Measurements from ENCODE around the gene OR2J1. TPM values are rescaled to one million over a fixed set of nuclear protein-coding genes. Genes with fewer than 3 reads are reported as not detected.
A peak's percentile ranks its signal among the peaks of the same experiment; 100 is the strongest.
"Not testable (repeated sequence)": the region's sequence is repeated elsewhere in the genome, so short reads cannot be mapped to it uniquely, and the experiment has no call there.

Gene OR2J1
- total RNA-seq, 2 experiments from 2014 or later, result not detected

DNA sequence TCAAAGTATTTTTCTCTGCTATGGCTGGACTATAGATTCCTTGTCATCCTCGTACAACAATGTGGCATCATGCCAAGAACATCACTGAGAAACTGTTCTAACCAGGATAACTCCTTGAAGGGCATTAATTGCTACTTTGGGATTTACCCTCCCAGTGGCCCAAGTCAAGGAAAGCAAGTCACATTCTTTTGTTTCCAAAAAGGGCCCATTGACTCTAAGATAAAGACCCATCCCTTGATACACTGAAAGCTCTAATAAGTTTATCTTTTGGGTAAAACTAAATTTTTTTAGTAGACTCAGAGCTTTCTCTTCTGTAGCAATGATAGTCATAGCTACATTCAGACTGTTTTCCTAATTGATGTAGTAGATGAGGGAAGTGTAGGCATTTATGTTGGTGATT, 8.5 kb downstream of the OR2J1 start, which contains the start of gene OR2J3:
Gene OR2J3, plus strand, starts transcription at position 301 of the 400 bp plus-strand sequence. CDS start 3,833 bp downstream, outside the sequence.
- BruUV-seq (replicated peaks), result no TSS peak
- Histone ChIP-seq H3K27ac (ENCODE audit: low read depth, low read length, poor library complexity, severe bottlenecking) (no peak within 1 kb of the TSS), H2AFZ (ENCODE audit: low read length) (no peak within 1 kb of the TSS), H3K79me2 (ENCODE audit: insufficient read depth, low read depth, low read length) (no peaks in the 10 kb centered on the region), H3K9me3 (ENCODE audit: low read length) (no peaks in the 10 kb centered on the region), H3K9me2 (ENCODE audit: insufficient read depth, low read length) (no peaks in the 10 kb centered on the region), H3K36me3 (ENCODE audit: insufficient read depth, low read length) (no peaks in the 10 kb centered on the region), H3K4me3 (ENCODE audit: low read depth, low read length, poor library complexity, severe bottlenecking) (no peak within 1 kb of the TSS), H3K4me1 (ENCODE audit: insufficient read depth, low read length, poor library complexity, severe bottlenecking) (no peaks in the 10 kb centered on the region), H3K4me2 (ENCODE audit: low read length) (no peak within 1 kb of the TSS), H4K20me1 (ENCODE audit: insufficient read depth, low read length) (no peaks in the 10 kb centered on the region)
- intact Hi-C loops (cut with micrococcal nuclease; ENCODE audit: unreplicated experiment), result no loop called here
- CTCF ChIA-PET (ENCODE audit: unreplicated experiment), result no interaction called here
- DNase-seq (ENCODE audit: low spot score), result no peak
- POLR2A ChIA-PET, result no interaction called here
- TF ChIP-seq, protein P1, sequence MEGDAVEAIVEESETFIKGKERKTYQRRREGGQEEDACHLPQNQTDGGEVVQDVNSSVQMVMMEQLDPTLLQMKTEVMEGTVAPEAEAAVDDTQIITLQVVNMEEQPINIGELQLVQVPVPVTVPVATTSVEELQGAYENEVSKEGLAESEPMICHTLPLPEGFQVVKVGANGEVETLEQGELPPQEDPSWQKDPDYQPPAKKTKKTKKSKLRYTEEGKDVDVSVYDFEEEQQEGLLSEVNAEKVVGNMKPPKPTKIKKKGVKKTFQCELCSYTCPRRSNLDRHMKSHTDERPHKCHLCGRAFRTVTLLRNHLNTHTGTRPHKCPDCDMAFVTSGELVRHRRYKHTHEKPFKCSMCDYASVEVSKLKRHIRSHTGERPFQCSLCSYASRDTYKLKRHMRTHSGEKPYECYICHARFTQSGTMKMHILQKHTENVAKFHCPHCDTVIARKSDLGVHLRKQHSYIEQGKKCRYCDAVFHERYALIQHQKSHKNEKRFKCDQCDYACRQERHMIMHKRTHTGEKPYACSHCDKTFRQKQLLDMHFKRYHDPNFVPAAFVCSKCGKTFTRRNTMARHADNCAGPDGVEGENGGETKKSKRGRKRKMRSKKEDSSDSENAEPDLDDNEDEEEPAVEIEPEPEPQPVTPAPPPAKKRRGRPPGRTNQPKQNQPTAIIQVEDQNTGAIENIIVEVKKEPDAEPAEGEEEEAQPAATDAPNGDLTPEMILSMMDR (conservative IDR thresholded peaks at IDR 0.05; ENCODE audit: low read length), result no peak
- TF ChIP-seq EZH2phosphoT487 (IDR thresholded peaks at IDR 0.05; ENCODE audit: borderline replicate concordance, low read depth, low read length), result no peak

DNA sequence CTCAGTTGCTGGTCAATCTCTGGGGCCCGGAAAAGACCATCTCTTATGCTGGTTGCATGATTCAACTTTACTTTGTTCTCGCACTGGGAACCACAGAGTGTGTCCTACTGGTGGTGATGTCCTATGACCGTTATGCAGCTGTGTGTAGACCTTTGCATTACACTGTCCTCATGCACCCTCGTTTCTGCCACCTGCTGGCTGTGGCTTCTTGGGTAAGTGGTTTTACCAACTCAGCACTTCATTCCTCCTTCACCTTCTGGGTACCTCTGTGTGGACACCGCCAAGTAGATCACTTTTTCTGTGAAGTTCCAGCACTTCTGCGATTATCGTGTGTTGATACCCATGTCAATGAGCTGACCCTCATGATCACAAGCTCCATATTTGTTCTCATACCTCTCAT, 12.8 kb downstream of the OR2J1 start:
- intact Hi-C loops (cut with micrococcal nuclease; ENCODE audit: unreplicated experiment), result no loop called here
- DNase-seq (ENCODE audit: low spot score), result peak; percentile 2
- no peaks in the 10 kb centered on the region for H3K9me2 ChIP-seq (ENCODE audit: insufficient read depth, low read length)
- no peak overlapping the region for H3K4me3 ChIP-seq (ENCODE audit: low read depth, low read length, poor library complexity, severe bottlenecking)
- ChIA-PET CTCF (ENCODE audit: unreplicated experiment) (no interaction called here), POLR2A (no interaction called here)
- H2AFZ ChIP-seq (ENCODE audit: low read length), result no peak overlapping the region
- H3K9me3 ChIP-seq (ENCODE audit: low read length), result no peaks in the 10 kb centered on the region
- no peaks in the 10 kb centered on the region for H3K4me1 ChIP-seq (ENCODE audit: insufficient read depth, low read length, poor library complexity, severe bottlenecking)
- H3K27ac ChIP-seq (ENCODE audit: low read depth, low read length, poor library complexity, severe bottlenecking), result no peak overlapping the region
- TF ChIP-seq, protein P1 (conservative IDR thresholded peaks at IDR 0.05; ENCODE audit: low read length), result peak; percentile 43
- no peak for TF ChIP-seq EZH2phosphoT487 (IDR thresholded peaks at IDR 0.05; ENCODE audit: borderline replicate concordance, low read depth, low read length)
- H3K79me2 ChIP-seq (ENCODE audit: insufficient read depth, low read depth, low read length), result no peaks in the 10 kb centered on the region
- no peaks in the 10 kb centered on the region for H3K36me3 ChIP-seq (ENCODE audit: insufficient read depth, low read length)
- BruUV-seq (replicated peaks), result no TSS peak
- no peak overlapping the region for H3K4me2 ChIP-seq (ENCODE audit: low read length)
- H4K20me1 ChIP-seq (ENCODE audit: insufficient read depth, low read length), result no peaks in the 10 kb centered on the region

DNA sequence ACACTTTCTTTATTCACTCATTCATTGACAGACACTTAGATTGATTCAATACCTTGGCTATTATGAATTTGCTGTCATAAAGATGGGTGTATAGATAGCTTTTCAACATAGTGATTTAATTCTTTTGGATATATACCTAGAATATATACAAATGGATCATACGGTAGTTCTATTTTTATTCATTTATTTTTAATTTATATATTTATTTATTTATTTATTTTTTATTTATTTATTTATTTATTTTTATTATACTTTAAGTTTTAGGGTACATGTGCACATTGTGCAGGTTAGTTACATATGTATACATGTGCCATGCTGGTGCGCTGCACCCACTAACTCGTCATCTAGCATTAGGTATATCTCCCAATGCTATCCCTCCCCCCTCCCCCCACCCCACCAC, 15.7 kb downstream of the OR2J1 start:
- H3K9me3 ChIP-seq (ENCODE audit: low read length); H4K20me1 ChIP-seq (ENCODE audit: insufficient read depth, low read length); H3K79me2 ChIP-seq (ENCODE audit: insufficient read depth, low read depth, low read length); H3K27ac ChIP-seq (ENCODE audit: low read depth, low read length, poor library complexity, severe bottlenecking); H3K36me3 ChIP-seq (ENCODE audit: insufficient read depth, low read length); H3K4me2 ChIP-seq (ENCODE audit: low read length); DNase-seq (ENCODE audit: low spot score); H3K4me3 ChIP-seq (ENCODE audit: low read depth, low read length, poor library complexity, severe bottlenecking); intact Hi-C loops (cut with micrococcal nuclease; ENCODE audit: unreplicated experiment); H3K9me2 ChIP-seq (ENCODE audit: insufficient read depth, low read length); H2AFZ ChIP-seq (ENCODE audit: low read length); CTCF ChIA-PET (ENCODE audit: unreplicated experiment); BruUV-seq (replicated peaks); H3K4me1 ChIP-seq (ENCODE audit: insufficient read depth, low read length, poor library complexity, severe bottlenecking): not testable (repeated sequence)
- POLR2A ChIA-PET, result interaction anchor here (0.6 kb wide), 1 partner anchor 366 kb away, joined by 5 read pairs; no protein-coding TSS in a partner anchor
